GM23338 (cell line): Measurements from ENCODE around the gene KIF6.

ENCODE experiments used
- CREB1 ChIP-seq: fragments of 250-450 bp; sonication (Bioruptor Pico); IDR thresholded peaks from 2 replicates; pipeline ENCODE4 v1.5.0; 2020; ENCODE audit warnings: low read depth, mild to moderate bottlenecking, moderate library complexity
- EZH2 ChIP-seq: fragments of 200-600 bp; sonication (generic); IDR thresholded peaks from one replicate; pipeline ENCODE4 v1.8.0; 2017; ENCODE audit warnings: antibody characterized with exemption, mild to moderate bottlenecking, low read depth; ENCODE audit not compliant: unreplicated experiment
- EZH2phosphoT487 ChIP-seq: fragments of 200-600 bp; sonication (generic); IDR thresholded peaks from one replicate; pipeline ENCODE4 v1.8.1; 2018; ENCODE audit warnings: antibody characterized with exemption; ENCODE audit not compliant: unreplicated experiment
- NANOG ChIP-seq: IDR thresholded peaks from 2 replicates; pipeline ENCODE4 v1.6.1; 2016; ENCODE audit warnings: antibody characterized with exemption, borderline replicate concordance
- POLR2AphosphoS5 ChIP-seq: IDR thresholded peaks from 2 replicates; pipeline ENCODE4 v1.6.1; 2016; ENCODE audit warnings: antibody characterized with exemption, low read depth
- ZNF114 ChIP-seq: fragments of 250-450 bp; sonication (Bioruptor Pico); IDR thresholded peaks from 2 replicates; pipeline ENCODE4 v1.5.0; 2020; ENCODE audit warnings: mild to moderate bottlenecking, moderate library complexity
- TF ChIP-seq, protein P1 (sequence below), 2 experiments: fragments of 200-600 bp in 1 of 2; sonication (generic) in 1 of 2; conservative IDR thresholded peaks; 2 replicates each; pipeline versions ENCODE4 v1.5.1 to v1.6.1; 2016 to 2017; ENCODE audit warnings: antibody characterized with exemption in 2 of 2, low read depth in 2 of 2, mild to moderate bottlenecking in 2 of 2, moderate library complexity in 1 of 2
- TF ChIP-seq, protein P2 (sequence below): IDR thresholded peaks from one replicate; pipeline ENCODE4 v1.6.1; 2018; ENCODE audit warnings: antibody characterized with exemption; ENCODE audit not compliant: unreplicated experiment
- TF ChIP-seq, protein P3 (sequence below): IDR thresholded peaks from 2 replicates; pipeline ENCODE4 v1.6.1; 2016; ENCODE audit warnings: antibody characterized with exemption

DNA sequence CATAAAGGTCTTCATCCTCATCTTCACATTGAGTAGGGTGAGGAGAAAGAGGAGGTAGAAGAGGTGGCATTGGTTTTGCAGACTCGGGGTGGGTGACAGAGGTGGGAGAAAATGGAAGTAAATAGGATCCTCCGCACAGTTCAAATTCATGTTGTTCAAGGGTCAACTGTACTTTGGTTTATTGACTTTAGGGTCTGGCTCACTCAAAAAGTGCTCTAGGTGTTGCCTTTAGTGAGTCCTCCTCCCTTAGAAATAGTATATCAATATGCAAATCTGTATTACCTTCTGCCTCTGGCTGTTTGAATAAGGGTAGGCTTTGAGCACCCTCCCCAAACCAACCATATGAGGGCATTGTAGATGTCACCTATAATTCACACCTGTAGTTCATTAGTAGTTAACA lies 54.7 kb downstream of the KIF6 start:
- TF ChIP-seq, protein P1, sequence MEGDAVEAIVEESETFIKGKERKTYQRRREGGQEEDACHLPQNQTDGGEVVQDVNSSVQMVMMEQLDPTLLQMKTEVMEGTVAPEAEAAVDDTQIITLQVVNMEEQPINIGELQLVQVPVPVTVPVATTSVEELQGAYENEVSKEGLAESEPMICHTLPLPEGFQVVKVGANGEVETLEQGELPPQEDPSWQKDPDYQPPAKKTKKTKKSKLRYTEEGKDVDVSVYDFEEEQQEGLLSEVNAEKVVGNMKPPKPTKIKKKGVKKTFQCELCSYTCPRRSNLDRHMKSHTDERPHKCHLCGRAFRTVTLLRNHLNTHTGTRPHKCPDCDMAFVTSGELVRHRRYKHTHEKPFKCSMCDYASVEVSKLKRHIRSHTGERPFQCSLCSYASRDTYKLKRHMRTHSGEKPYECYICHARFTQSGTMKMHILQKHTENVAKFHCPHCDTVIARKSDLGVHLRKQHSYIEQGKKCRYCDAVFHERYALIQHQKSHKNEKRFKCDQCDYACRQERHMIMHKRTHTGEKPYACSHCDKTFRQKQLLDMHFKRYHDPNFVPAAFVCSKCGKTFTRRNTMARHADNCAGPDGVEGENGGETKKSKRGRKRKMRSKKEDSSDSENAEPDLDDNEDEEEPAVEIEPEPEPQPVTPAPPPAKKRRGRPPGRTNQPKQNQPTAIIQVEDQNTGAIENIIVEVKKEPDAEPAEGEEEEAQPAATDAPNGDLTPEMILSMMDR (conservative IDR thresholded peaks at IDR 0.05; ENCODE audit: low read depth in 2 of 2), result no peak
- TF ChIP-seq, protein P2, sequence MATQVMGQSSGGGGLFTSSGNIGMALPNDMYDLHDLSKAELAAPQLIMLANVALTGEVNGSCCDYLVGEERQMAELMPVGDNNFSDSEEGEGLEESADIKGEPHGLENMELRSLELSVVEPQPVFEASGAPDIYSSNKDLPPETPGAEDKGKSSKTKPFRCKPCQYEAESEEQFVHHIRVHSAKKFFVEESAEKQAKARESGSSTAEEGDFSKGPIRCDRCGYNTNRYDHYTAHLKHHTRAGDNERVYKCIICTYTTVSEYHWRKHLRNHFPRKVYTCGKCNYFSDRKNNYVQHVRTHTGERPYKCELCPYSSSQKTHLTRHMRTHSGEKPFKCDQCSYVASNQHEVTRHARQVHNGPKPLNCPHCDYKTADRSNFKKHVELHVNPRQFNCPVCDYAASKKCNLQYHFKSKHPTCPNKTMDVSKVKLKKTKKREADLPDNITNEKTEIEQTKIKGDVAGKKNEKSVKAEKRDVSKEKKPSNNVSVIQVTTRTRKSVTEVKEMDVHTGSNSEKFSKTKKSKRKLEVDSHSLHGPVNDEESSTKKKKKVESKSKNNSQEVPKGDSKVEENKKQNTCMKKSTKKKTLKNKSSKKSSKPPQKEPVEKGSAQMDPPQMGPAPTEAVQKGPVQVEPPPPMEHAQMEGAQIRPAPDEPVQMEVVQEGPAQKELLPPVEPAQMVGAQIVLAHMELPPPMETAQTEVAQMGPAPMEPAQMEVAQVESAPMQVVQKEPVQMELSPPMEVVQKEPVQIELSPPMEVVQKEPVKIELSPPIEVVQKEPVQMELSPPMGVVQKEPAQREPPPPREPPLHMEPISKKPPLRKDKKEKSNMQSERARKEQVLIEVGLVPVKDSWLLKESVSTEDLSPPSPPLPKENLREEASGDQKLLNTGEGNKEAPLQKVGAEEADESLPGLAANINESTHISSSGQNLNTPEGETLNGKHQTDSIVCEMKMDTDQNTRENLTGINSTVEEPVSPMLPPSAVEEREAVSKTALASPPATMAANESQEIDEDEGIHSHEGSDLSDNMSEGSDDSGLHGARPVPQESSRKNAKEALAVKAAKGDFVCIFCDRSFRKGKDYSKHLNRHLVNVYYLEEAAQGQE, result no peak
- TF ChIP-seq EZH2 (no peak), POLR2AphosphoS5 (no peak), CREB1 (CRISPR knock-in tag) (no peak), NANOG (no peak), EZH2phosphoT487 (no peak), ZNF114 (CRISPR knock-in tag) (no peak)
- TF ChIP-seq, protein P3, sequence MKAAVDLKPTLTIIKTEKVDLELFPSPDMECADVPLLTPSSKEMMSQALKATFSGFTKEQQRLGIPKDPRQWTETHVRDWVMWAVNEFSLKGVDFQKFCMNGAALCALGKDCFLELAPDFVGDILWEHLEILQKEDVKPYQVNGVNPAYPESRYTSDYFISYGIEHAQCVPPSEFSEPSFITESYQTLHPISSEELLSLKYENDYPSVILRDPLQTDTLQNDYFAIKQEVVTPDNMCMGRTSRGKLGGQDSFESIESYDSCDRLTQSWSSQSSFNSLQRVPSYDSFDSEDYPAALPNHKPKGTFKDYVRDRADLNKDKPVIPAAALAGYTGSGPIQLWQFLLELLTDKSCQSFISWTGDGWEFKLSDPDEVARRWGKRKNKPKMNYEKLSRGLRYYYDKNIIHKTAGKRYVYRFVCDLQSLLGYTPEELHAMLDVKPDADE, result no peak
